H1 (cell line): Measurements from ENCODE around the gene LCLAT1. TPM values are rescaled to one million over a fixed set of nuclear protein-coding genes. Genes with fewer than 3 reads are reported as not detected.

ENCODE experiments used
- CTCF ChIA-PET: fragments of 300-600 bp; sonication (Branson Sonifier 250); formaldehyde crosslinking; loops from one replicate; lab custom pipeline; 2021; ENCODE audit not compliant: partially characterized antibody; lab: Charles Lee
- POLR2A ChIA-PET: fragments of 300-600 bp; sonication (Branson Sonifier 250); formaldehyde crosslinking; loops from one replicate; lab custom pipeline; 2021; ENCODE audit warnings: inconsistent platforms; ENCODE audit not compliant: partially characterized antibody; lab: Charles Lee
- DNase-seq, 2 experiments: peaks; one replicate each; pipeline versions ENCODE4 v3.0.0 to v3.0.0-alpha.2; 2010 to 2022; ENCODE audit warnings: low spot score in 2 of 2, low read depth in 1 of 2, mixed read lengths in 1 of 2
- FAIRE-seq: peaks from 2 replicates; lab custom pipeline; 2011; peaks lifted over from hg19 to GRCh38; lab: Jason Lieb, UNC
- H2AFZ ChIP-seq: 2 replicates; pipeline ENCODE4 v1.8.1; 2012; ENCODE audit warnings: low read length, inconsistent platforms
- H2AK5ac ChIP-seq: 2 replicates; pipeline ENCODE4 v1.6.1; 2013; ENCODE audit warnings: low read depth, low read length
- H2BK120ac ChIP-seq: replicated peaks from 2 replicates; pipeline ENCODE3; 2013; ENCODE audit warnings: low read depth, low read length, inconsistent platforms
- H2BK12ac ChIP-seq: 2 replicates; pipeline ENCODE4 v1.6.1; 2013; ENCODE audit warnings: low read depth, low read length
- H2BK15ac ChIP-seq: 2 replicates; pipeline ENCODE4 v1.6.1; 2013; ENCODE audit warnings: low read length
- H2BK20ac ChIP-seq: 2 replicates; pipeline ENCODE4 v1.6.1; 2013; ENCODE audit warnings: low read length
- H2BK5ac ChIP-seq: 2 replicates; pipeline ENCODE4 v1.6.1; 2013; ENCODE audit warnings: low read depth, low read length
- H3K14ac ChIP-seq: 2 replicates; pipeline ENCODE4 v1.6.1; 2013; ENCODE audit warnings: inconsistent platforms; ENCODE audit not compliant: insufficient read length
- H3K18ac ChIP-seq: 2 replicates; pipeline ENCODE4 v1.6.1; 2013; ENCODE audit warnings: low read length; ENCODE audit errors: extremely low read depth
- H3K23ac ChIP-seq: 2 replicates; pipeline ENCODE4 v1.6.1; 2013; ENCODE audit warnings: inconsistent platforms; ENCODE audit not compliant: insufficient read length
- H3K23me2 ChIP-seq: 2 replicates; pipeline ENCODE4 v1.6.1; 2013; ENCODE audit warnings: low read depth, low read length
- H3K27ac ChIP-seq: 2 replicates; pipeline ENCODE4 v1.6.1; 2011; ENCODE audit warnings: low read depth, low read length, inconsistent platforms
- H3K27me3 ChIP-seq, 4 experiments: replicated peaks in 1 of 4; 1 replicate in 1 of 4; 2 replicates in 3 of 4; pipeline versions ENCODE4 v1.6.1 to v1.8.1; 2011 to 2013; ENCODE audit warnings: low read length in 3 of 4, mild to moderate bottlenecking in 3 of 4, inconsistent platforms in 2 of 4, mixed read lengths in 2 of 4, moderate library complexity in 1 of 4; ENCODE audit not compliant: control insufficient read depth in 3 of 4, insufficient read depth in 3 of 4; ENCODE audit errors: extremely low read depth in 1 of 4
- H3K36me3 ChIP-seq, 4 experiments: 2 replicates each; pipeline versions ENCODE4 v1.6.1 to v1.8.1; 2011 to 2013; ENCODE audit warnings: mild to moderate bottlenecking in 4 of 4, low read length in 3 of 4, moderate library complexity in 2 of 4, control low read depth in 1 of 4, inconsistent platforms in 1 of 4; ENCODE audit not compliant: insufficient read depth in 4 of 4, control insufficient read depth in 2 of 4
- H3K4ac ChIP-seq: replicated peaks from 2 replicates; pipeline ENCODE3; 2013; ENCODE audit warnings: low read length, low read depth, mixed read lengths, inconsistent platforms; ENCODE audit not compliant: insufficient read length
- H3K4me1 ChIP-seq, 4 experiments: replicated peaks in 1 of 4; 1 replicate in 1 of 4; 2 replicates in 3 of 4; pipeline versions ENCODE4 v1.6.1 to v1.8.1; 2011 to 2013; ENCODE audit warnings: low read length in 3 of 4, inconsistent platforms in 2 of 4, mixed read lengths in 1 of 4; ENCODE audit not compliant: insufficient read depth in 4 of 4, control insufficient read depth in 3 of 4
- H3K4me2 ChIP-seq, 2 experiments: 2 replicates each; pipeline versions ENCODE4 v1.6.1 to v1.8.1; 2011 to 2013; ENCODE audit warnings: low read depth in 2 of 2, low read length in 2 of 2, control low read depth in 1 of 2, inconsistent platforms in 1 of 2, mild to moderate bottlenecking in 1 of 2; ENCODE audit not compliant: insufficient read depth in 1 of 2
- H3K4me3 ChIP-seq, 4 experiments: fragments of 200-600, 300-600 bp in 1 of 4; sonication (generic), shearing (Covaris generic), sonication (Bioruptor Twin) in 1 of 4; 2 replicates each; pipeline versions ENCODE4 v1.5.1 to v1.8.1; 2011 to 2016; ENCODE audit warnings: low read length in 4 of 4, low read depth in 3 of 4, control low read depth in 2 of 4, inconsistent platforms in 2 of 4, mild to moderate bottlenecking in 2 of 4, mixed read lengths in 1 of 4, moderate library complexity in 1 of 4; ENCODE audit not compliant: insufficient read depth in 2 of 4; ENCODE audit errors: extremely low read depth in 1 of 4
- H3K56ac ChIP-seq: replicated peaks from 2 replicates; pipeline ENCODE3; 2013; ENCODE audit warnings: low read depth, mild to moderate bottlenecking, mixed read lengths, low read length, inconsistent platforms; ENCODE audit not compliant: insufficient read length
- H3K79me1 ChIP-seq: 2 replicates; pipeline ENCODE4 v1.6.1; 2013; ENCODE audit warnings: low read depth, low read length, control low read depth
- H3K79me2 ChIP-seq, 2 experiments: 2 replicates each; pipeline versions ENCODE4 v1.6.1 to v1.8.1; 2012 to 2013; ENCODE audit warnings: low read length in 2 of 2, mild to moderate bottlenecking in 2 of 2, inconsistent platforms in 1 of 2; ENCODE audit not compliant: insufficient read depth in 2 of 2, control insufficient read depth in 1 of 2
- H3K9ac ChIP-seq, 4 experiments: replicated peaks in 1 of 4; 1 replicate in 1 of 4; 2 replicates in 3 of 4; pipeline versions ENCODE4 v1.6.1 to v1.8.1; 2011 to 2013; ENCODE audit warnings: low read depth in 3 of 4, low read length in 3 of 4, control low read depth in 2 of 4, mild to moderate bottlenecking in 2 of 4, moderate library complexity in 2 of 4, inconsistent platforms in 1 of 4; ENCODE audit errors: extremely low read depth in 1 of 4
- H3K9me3 ChIP-seq, 2 experiments: 2 replicates each; pipeline versions ENCODE4 v1.6.1 to v1.8.1; 2012 to 2013; ENCODE audit warnings: mild to moderate bottlenecking in 2 of 2, moderate library complexity in 2 of 2, control low read depth in 1 of 2, inconsistent platforms in 1 of 2, low read depth in 1 of 2, low read length in 1 of 2, mixed read lengths in 1 of 2; ENCODE audit not compliant: insufficient read depth in 2 of 2
- H4K20me1 ChIP-seq, 2 experiments: replicated peaks in 1 of 2; 2 replicates each; pipeline versions ENCODE3 to v1.8.1; 2011 to 2013; ENCODE audit warnings: inconsistent platforms in 2 of 2, low read length in 2 of 2, mild to moderate bottlenecking in 1 of 2; ENCODE audit not compliant: insufficient read depth in 2 of 2, control insufficient read depth in 1 of 2
- H4K5ac ChIP-seq: 2 replicates; pipeline ENCODE4 v1.6.1; 2013; ENCODE audit warnings: low read length, low read depth, mixed read lengths, inconsistent platforms; ENCODE audit not compliant: insufficient read length
- H4K8ac ChIP-seq: 2 replicates; pipeline ENCODE4 v1.8.0; 2013; ENCODE audit warnings: mild to moderate bottlenecking, moderate library complexity, low read length, inconsistent platforms; ENCODE audit not compliant: insufficient read depth; ENCODE audit errors: extremely low read depth
- H4K91ac ChIP-seq: replicated peaks from 2 replicates; pipeline ENCODE3; 2013; ENCODE audit warnings: low read length, mixed read lengths, inconsistent platforms; ENCODE audit not compliant: insufficient read length
- HDAC2 ChIP-seq, 2 experiments: fragments of 300-600 bp in 1 of 2; sonication (generic) in 1 of 2; IDR thresholded peaks; 2 replicates each; pipeline ENCODE4 v1.6.1; 2011 to 2012; ENCODE audit warnings: low read depth in 2 of 2, low read length in 2 of 2, mild to moderate bottlenecking in 2 of 2, moderate library complexity in 2 of 2, borderline replicate concordance in 1 of 2, inconsistent platforms in 1 of 2
- RAD21 ChIP-seq, 2 experiments: IDR thresholded peaks in 1 of 2; conservative IDR thresholded peaks in 1 of 2; 2 replicates each; pipeline ENCODE4 v1.6.1; 2011; ENCODE audit warnings: low read depth in 2 of 2, low read length in 2 of 2, improper control_type of control experiment in 1 of 2, inconsistent platforms in 1 of 2, mild to moderate bottlenecking in 1 of 2, moderate library complexity in 1 of 2
- SIN3A ChIP-seq, 2 experiments: IDR thresholded peaks in 1 of 2; conservative IDR thresholded peaks in 1 of 2; 2 replicates each; pipeline ENCODE4 v1.6.1; 2011 to 2012; ENCODE audit warnings: low read length in 2 of 2, improper control_type of control experiment in 1 of 2, low read depth in 1 of 2, mild to moderate bottlenecking in 1 of 2
- WGBS, 2 experiments: shearing (Covaris generic) in 1 of 2; methylation state at CpG; one replicate each; pipeline versions ENCODE4 v1.1.6 to v1.1.7; 2013 to 2015; ENCODE audit warnings: low lambda C conversion rate in 2 of 2, mixed read lengths in 2 of 2, inconsistent platforms in 1 of 2, low coverage in 1 of 2, missing lambda C conversion rate in 1 of 2; ENCODE audit not compliant: insufficient replicate concordance in 2 of 2, insufficient coverage in 1 of 2, insufficient read length in 1 of 2; ENCODE audit errors: extremely low coverage in 1 of 2, missing lambda C conversion rate in 1 of 2; 5-methylcytosine and 5-hydroxymethylcytosine counted together
- polyA plus RNA-seq, 7 experiments: library from polyadenylated mRNA; depleted of rRNA in 3 of 7; stranded (reverse) in 5 of 7; unstranded in 2 of 7; fragments of >200 nt in 5 of 7; fragments of 200-250 nt in 2 of 7; gene quantifications; 1 replicate in 5 of 7; 2 replicates in 1 of 7; 4 replicates in 1 of 7; pipeline versions ENCODE4 v1.2.1 to v1.2.3, GENCODE V29; 2011 to 2013; ENCODE audit warnings: missing spikeins in 2 of 7, mixed read lengths in 2 of 7
- total RNA-seq: library from RNA; stranded (reverse); fragmentation: NEBNext Ultra II Directional; extraction: Animal tissue kit (Norgen Biotek cat#: 25700); gene quantifications from 2 replicates; pipeline ENCODE4 v1.2.1, GENCODE V29; 2021
- TF ChIP-seq, protein P1 (sequence below): IDR thresholded peaks from 2 replicates; pipeline ENCODE4 v1.6.1; 2012; ENCODE audit warnings: inconsistent platforms
- TF ChIP-seq, protein P2 (sequence below): IDR thresholded peaks from 2 replicates; pipeline ENCODE4 v1.6.1; 2012; ENCODE audit warnings: low read length, inconsistent platforms

LCLAT1 gene
- total and polyA plus RNA-seq, 2 of the 8 experiments (the other 6 are each of a cell fraction or from before 2014, with no cell fraction given) = 7.6 to 22.0 TPM

DNA sequence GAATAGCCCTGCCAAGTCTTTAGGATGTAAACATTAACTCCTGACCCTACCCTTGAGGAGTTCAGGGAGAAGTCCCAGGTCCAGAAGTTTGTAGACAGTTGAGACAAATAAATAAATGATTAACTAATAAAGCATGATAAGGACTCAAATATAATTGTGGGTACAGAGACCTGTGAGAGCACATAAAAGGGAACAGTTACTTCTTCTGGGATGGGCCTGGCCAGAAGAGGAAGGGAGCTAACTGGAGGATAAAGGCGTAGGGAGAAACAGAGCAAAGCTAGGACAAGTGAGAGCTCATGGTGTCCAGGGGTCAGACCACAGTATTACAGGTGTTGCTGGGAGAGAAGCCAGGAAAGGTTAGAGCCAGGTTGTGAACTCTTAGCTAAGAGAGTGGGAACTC is 3.0 kb downstream of the LCLAT1 start:
- Histone ChIP-seq H4K91ac (no peak overlapping the region), H2BK15ac (no peak overlapping the region), H3K27me3 (peaks cover 0 to 5% (median under 1%) of the 10 kb centered on the region in 4 experiments; a peak in 3 of 7 replicates), H2BK20ac (no peak overlapping the region), H2AFZ (no peak overlapping the region), H3K56ac (no peak overlapping the region), H2BK120ac (no peak overlapping the region), H3K23ac (no peak overlapping the region), H3K14ac (no peak overlapping the region), H3K79me2 (peaks cover 2 to 65% of the 10 kb centered on the region in 2 experiments; a peak in 3 of 4 replicates), H3K23me2 (peaks cover 5% of the 10 kb centered on the region; the same call in 1 of the 2 replicates), H2AK5ac (no peak overlapping the region), H2BK12ac (no peak overlapping the region), H3K4me1 (peaks cover 0 to 5% (median 3%) of the 10 kb centered on the region in 4 experiments; a peak in 5 of 7 replicates), H2BK5ac (no peak overlapping the region), H4K8ac (no peak overlapping the region), H3K4me3 (no peak overlapping the region), H3K79me1 (peaks cover 3% of the 10 kb centered on the region; the same call in 1 of the 2 replicates), H3K4ac (no peak overlapping the region), H3K9me3 (no peaks in the 10 kb centered on the region), H3K4me2 (no peak overlapping the region), H3K36me3 (no peaks in the 10 kb centered on the region), H3K9ac (no peak overlapping the region), H4K5ac (no peak overlapping the region), H3K27ac (no peak overlapping the region), H4K20me1 (peaks cover 0 to 6% of the 10 kb centered on the region in 2 experiments), H3K18ac (no peak overlapping the region)
- FAIRE-seq = no peak
- ChIA-PET CTCF (no interaction called here), POLR2A (interaction anchor here (0.7 kb wide), 1 partner anchor 196 kb away, joined by 3 read pairs; no protein-coding TSS in a partner anchor)
- 86% methylated on average over 1 of the region's 1 CpG; no CpG with 5 or more reads in 1 of the 2 experiments for WGBS, 2 experiments
- TF ChIP-seq, protein P1, sequence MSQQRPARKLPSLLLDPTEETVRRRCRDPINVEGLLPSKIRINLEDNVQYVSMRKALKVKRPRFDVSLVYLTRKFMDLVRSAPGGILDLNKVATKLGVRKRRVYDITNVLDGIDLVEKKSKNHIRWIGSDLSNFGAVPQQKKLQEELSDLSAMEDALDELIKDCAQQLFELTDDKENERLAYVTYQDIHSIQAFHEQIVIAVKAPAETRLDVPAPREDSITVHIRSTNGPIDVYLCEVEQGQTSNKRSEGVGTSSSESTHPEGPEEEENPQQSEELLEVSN = no peak
- TF ChIP-seq SIN3A (conservative IDR thresholded peaks at IDR 0.05 in 1 of 2, IDR thresholded peaks at IDR 0.05 in 1 of 2; ENCODE audit: low read depth in 1 of 2, low read length in 2 of 2) (no peak), HDAC2 (IDR thresholded peaks at IDR 0.05; ENCODE audit: borderline replicate concordance in 1 of 2, low read depth in 2 of 2, low read length in 2 of 2) (no peak), RAD21 (IDR thresholded peaks at IDR 0.05 in 1 of 2, conservative IDR thresholded peaks at IDR 0.05 in 1 of 2; ENCODE audit: low read depth in 2 of 2, low read length in 2 of 2) (no peak)
- TF ChIP-seq, protein P2, sequence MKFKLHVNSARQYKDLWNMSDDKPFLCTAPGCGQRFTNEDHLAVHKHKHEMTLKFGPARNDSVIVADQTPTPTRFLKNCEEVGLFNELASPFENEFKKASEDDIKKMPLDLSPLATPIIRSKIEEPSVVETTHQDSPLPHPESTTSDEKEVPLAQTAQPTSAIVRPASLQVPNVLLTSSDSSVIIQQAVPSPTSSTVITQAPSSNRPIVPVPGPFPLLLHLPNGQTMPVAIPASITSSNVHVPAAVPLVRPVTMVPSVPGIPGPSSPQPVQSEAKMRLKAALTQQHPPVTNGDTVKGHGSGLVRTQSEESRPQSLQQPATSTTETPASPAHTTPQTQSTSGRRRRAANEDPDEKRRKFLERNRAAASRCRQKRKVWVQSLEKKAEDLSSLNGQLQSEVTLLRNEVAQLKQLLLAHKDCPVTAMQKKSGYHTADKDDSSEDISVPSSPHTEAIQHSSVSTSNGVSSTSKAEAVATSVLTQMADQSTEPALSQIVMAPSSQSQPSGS = no peak
- DNase-seq = no peak
